DMS79 (cell line): ENCODE results near the gene PIK3R3.

ENCODE experiments used
- DNase-seq: peaks from one replicate; lab custom pipeline; 2025; lab: John Stamatoyannopoulos, UW

The PIK3R3 gene

GRCh38 chr1:46157916-46158311 is 25.5 kb upstream of the PIK3R3 start:
- no peak for DNase-seq

DNA sequence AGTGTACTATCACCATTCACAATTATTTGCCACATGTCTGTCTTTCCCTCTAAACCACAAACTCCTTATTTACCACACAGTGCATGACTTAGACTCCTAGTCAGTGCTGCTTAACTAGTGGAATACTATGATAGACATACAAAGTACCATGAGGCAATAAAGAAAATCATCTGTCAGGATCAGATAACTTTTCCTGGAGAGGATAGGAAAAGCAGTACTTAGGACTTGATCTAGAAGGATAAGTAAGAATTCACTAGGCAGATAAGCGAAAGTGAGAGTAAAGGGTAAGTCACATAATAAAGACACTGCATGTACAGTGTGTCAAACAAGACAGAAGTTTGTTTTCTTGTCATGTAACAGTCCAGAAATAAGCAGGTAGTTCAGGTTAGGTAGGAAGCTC is 21.3 kb upstream of the PIK3R3 start:
- no peak for DNase-seq

- peak; percentile 82 for DNase-seq
These were observed 20.8 kb upstream of the PIK3R3 start for GRCh38 chr1:46153228-46153627.

- no peak for DNase-seq
These were observed 19.6 kb upstream of the PIK3R3 start for GRCh38 chr1:46152016-46152415.

GRCh38 chr1:46150085-46150484 is 17.7 kb upstream of the PIK3R3 start:
- DNase-seq = no peak

DNA sequence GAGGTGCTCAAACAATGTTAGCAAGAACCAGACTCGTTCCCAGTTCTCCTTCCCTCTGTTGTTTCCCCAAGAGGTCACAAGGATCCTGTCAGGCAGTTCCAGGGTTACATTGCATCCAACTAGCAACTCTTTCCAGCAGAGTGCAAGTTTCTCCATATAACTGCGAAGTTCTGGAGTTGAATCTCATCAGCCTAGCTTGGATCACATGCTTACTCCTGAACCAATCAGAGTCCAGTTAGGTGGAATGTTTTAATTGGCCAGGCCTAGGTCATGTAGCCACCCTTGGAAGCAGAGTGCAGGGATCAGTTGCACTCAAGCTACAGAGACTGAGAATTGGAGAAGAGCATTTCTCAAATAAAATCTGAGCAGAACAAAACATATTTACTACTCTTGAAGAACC is 15.9 kb upstream of the PIK3R3 start:
- no peak for DNase-seq

- no peak for DNase-seq
These were observed 5.5 kb upstream of the PIK3R3 start for GRCh38 chr1:46137916-46138315.

GRCh38 chr1:46136711-46137110 is 4.3 kb upstream of the PIK3R3 start:
- no peak for DNase-seq

GRCh38 chr1:46134660-46135331 is 2.4 kb upstream of the PIK3R3 start:
- peak; percentile 83 for DNase-seq

GRCh38 chr1:46133781-46134350 is 1.4 kb upstream of the PIK3R3 start:
- DNase-seq = peak; percentile 10

GRCh38 chr1:46133181-46133658 is 791 bp upstream of the PIK3R3 start:
- DNase-seq = peak; percentile 97

DNA sequence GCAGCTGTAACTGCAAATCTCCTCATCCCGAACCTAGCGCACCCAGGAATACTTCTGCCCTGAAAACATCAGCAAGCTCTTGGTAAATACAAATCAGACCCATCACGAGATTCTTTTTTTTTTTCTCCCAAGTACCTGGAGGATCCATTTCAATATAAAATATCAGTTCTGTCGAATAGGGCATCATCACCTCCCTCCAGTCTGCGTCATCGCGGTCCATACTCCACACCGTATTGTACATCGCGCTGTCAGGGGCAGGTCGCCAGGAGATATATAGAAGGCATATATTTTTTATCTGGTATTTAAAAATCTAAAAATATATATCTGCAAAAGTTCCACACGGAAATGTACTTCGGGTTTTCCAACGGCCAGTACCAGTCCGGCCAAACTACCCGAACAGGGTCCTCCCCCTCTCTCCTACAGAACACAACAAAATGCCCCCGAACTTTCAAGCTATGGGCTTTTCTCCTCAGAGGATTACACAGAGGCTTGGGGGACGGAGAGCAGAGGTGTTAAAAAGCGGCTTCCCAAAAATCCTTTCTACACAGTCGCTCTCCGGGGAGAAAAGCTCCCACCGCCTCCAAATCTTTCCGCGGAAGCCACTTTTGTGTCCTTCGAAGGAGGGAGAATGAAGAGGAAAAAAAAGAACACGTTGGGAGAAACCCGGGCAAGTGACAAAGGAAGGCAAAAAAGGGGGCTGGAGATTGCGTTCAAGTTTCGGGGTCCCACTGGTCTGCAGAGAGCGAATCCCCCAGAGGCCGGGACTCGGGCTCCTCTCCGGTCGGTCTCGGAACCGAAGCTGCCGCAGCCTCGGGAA is 509 bp downstream of the PIK3R3 start:
- peak; percentile 89 for DNase-seq

GRCh38 chr1:46131093-46131492 is 1.3 kb downstream of the PIK3R3 start:
- DNase-seq = no peak

DNA sequence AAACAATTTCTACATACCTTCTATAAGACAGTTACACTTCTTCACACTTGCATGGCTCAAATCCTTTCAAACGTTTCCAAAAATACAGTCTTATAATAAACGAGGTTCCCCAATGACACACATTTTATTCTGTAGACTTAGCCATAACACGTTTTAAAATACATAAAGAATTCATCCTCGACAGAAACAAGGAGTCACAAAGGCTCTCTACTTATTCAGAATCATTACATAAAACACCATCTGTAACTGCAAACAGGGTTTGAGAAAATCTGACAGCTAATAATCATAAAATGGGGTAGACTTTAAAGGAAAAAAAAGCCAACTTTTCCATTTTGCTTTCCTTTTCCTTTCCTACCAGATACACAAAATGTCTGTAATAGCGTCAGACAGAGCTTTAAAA is 1.8 kb downstream of the PIK3R3 start:
- DNase-seq = no peak

DNA sequence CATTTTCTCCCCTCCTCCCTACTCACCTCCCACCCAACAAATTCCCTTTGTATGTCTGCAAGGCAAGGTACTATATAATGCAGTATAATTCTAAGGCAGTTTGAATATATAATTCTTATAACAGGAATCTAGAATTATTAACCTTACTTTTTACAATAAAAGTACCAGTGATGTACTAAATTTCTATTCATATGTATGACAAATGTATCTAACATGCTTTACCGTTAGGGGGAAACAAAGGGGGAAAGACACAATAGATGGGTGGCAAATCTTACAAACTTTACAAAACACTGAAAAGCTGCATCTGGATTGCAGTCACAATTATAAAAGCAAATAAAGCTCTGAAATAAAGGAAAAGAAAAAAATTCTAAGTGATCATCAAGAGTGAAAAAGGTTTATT is 2.3 kb downstream of the PIK3R3 start:
- DNase-seq = no peak

GRCh38 chr1:46128344-46128743 is 4.1 kb downstream of the PIK3R3 start:
- no peak for DNase-seq

- no peak for DNase-seq
These were observed 13.6 kb downstream of the PIK3R3 start for GRCh38 chr1:46118856-46119255.

- DNase-seq = no peak
These were observed 14.5 kb downstream of the PIK3R3 start for GRCh38 chr1:46117810-46118494.

- no peak for DNase-seq
These were observed 17.4 kb downstream of the PIK3R3 start for GRCh38 chr1:46114925-46115603.

GRCh38 chr1:46113948-46114347 is 18.5 kb downstream of the PIK3R3 start:
- DNase-seq = no peak

- no peak for DNase-seq
These were observed 20.3 kb downstream of the PIK3R3 start for GRCh38 chr1:46112108-46112507.

GRCh38 chr1:46110521-46110920 is 21.9 kb downstream of the PIK3R3 start:
- DNase-seq = no peak
